Erythroblast (primary cell): ENCODE measurements around the gene EVA1B.

ENCODE experiments used
- GATA1 ChIP-seq: IDR thresholded peaks from 2 replicates; pipeline ENCODE4 v1.6.1; 2011; ENCODE audit warnings: low read depth, mild to moderate bottlenecking, control low read depth, low read length, moderate library complexity
- POLR2A ChIP-seq: IDR thresholded peaks from 2 replicates; pipeline ENCODE4 v1.6.1; 2011; ENCODE audit warnings: mild to moderate bottlenecking, low read length

DNA sequence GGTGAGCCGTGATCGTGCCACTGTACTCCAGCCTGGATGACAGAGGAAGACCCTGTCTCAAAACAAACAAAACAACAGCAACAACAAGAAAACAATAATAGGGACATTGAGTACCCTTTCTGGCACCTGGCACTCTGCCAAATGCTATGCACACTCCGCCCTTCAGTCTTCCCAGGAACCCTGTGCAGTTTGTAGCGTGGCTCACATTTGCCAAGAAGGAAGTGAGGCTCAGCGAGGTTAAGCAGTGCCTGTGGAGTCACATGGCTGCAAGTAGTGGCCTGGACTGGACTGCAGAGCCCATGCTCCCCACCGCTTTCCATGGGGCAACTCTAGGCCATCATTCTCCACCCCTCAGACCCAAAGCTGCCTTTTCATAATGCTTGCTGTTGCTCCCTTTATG lies 5.3 kb upstream of the EVA1B start:
- TF ChIP-seq POLR2A (no peak), GATA1 (no peak)
